ENCODE results near the gene KLK15.
"Not testable (repeated sequence)": the region's sequence is repeated elsewhere in the genome, so short reads cannot be mapped to it uniquely, and the experiment has no call there.

The KLK15 gene

GRCh38 chr19:50794876-50795663 lies 38.3 kb downstream of the KLK15 start:
- FAIRE-seq: no peak

- no peak for FAIRE-seq
These were observed 39.1 kb downstream of the KLK15 start for GRCh38 chr19:50794074-50794875.

- FAIRE-seq: no peak
These were observed 39.8 kb downstream of the KLK15 start for GRCh38 chr19:50793558-50794065.

GRCh38 chr19:50792272-50793250 lies 40.8 kb downstream of the KLK15 start:
- no peak for FAIRE-seq

- no peak for FAIRE-seq
These were observed 41.6 kb downstream of the KLK15 start for GRCh38 chr19:50791594-50792271.

- no peak for FAIRE-seq
These were observed 42.4 kb downstream of the KLK15 start for GRCh38 chr19:50790922-50791467.

GRCh38 chr19:50790396-50790795 lies 43.0 kb downstream of the KLK15 start, which contains the start of gene ACP4:
Gene ACP4 (plus strand): TSS chr19:50790415. CDS start chr19:50790415, 0 bp downstream.
- FAIRE-seq: no peak

- no peak for FAIRE-seq
These were observed 48.0 kb downstream of the KLK15 start for GRCh38 chr19:50785329-50785728.

- FAIRE-seq: no peak
These were observed 48.7 kb downstream of the KLK15 start for GRCh38 chr19:50784710-50785109.

- not testable (repeated sequence) for FAIRE-seq
These were observed 49.6 kb downstream of the KLK15 start for GRCh38 chr19:50783848-50784152.

- no peak for FAIRE-seq
These were observed 52.5 kb downstream of the KLK15 start for GRCh38 chr19:50780753-50781435.

- FAIRE-seq: no peak
These were observed 53.6 kb downstream of the KLK15 start for GRCh38 chr19:50779504-50780457.

GRCh38 chr19:50778906-50779430 lies 54.4 kb downstream of the KLK15 start:
- FAIRE-seq: no peak

- FAIRE-seq: no peak
These were observed 55.5 kb downstream of the KLK15 start for GRCh38 chr19:50777830-50778303.

- no peak for FAIRE-seq
These were observed 56.1 kb downstream of the KLK15 start for GRCh38 chr19:50777261-50777660.

- no peak for FAIRE-seq
These were observed 57.2 kb downstream of the KLK15 start for GRCh38 chr19:50776131-50776530.

Measured in endometrium (tissue), 2 donors.